Right atrium auricular region (tissue), 2 donors: ENCODE results near the gene MGMT. TPM values are rescaled to one million over a fixed set of nuclear protein-coding genes. Genes with fewer than 3 reads are reported as not detected.
"Not testable (repeated sequence)": the region's sequence is repeated elsewhere in the genome, so short reads cannot be mapped to it uniquely, and the experiment has no call there.

Experiments
- DNase-seq: peaks from one replicate; pipeline ENCODE4 v3.0.0-alpha.2; 2019; ENCODE audit warnings: low spot score
- H3K27ac ChIP-seq, 2 donors: fragments of 200-600 bp; sonication (generic); 1 replicate in 1 of 2; 2 replicates in 1 of 2; pipeline ENCODE4 v1.5.1; 2016 to 2019
- H3K27me3 ChIP-seq, 2 donors: fragments of 200-600 bp; sonication (generic); one replicate each; pipeline versions ENCODE4 v1.5.1 to v1.6.0; 2017 to 2019
- H3K36me3 ChIP-seq: fragments of 200-600 bp; sonication (generic); one replicate; pipeline ENCODE4 v1.5.1; 2016
- H3K4me1 ChIP-seq, 2 donors: fragments of 200-600 bp; sonication (generic); one replicate each; pipeline versions ENCODE4 v1.5.1 to v1.6.0; 2017 to 2019
- H3K4me3 ChIP-seq, 2 donors: fragments of 200-600 bp; sonication (generic); 1 replicate in 1 of 2; 2 replicates in 1 of 2; pipeline ENCODE4 v1.5.1; 2017 to 2019; ENCODE audit warnings: mild to moderate bottlenecking in 1 of 2, moderate library complexity in 1 of 2
- H3K9me3 ChIP-seq, 2 donors: fragments of 200-600 bp; sonication (generic); one replicate each; pipeline ENCODE4 v1.5.1; 2019
- total RNA-seq, 2 donors: library from RNA; depleted of rRNA; stranded (reverse); fragments of >200 nt; gene quantifications; one replicate each; pipeline ENCODE4 v1.1.0, GENCODE V29; 2016
- TF ChIP-seq, protein P1 (sequence below), 2 donors: fragments of 200-600 bp; sonication (generic); IDR thresholded peaks; one replicate each; pipeline ENCODE4 v1.5.1; 2019; ENCODE audit warnings: antibody characterized with exemption in 2 of 2

Gene MGMT
- total RNA-seq, 2 donors from 2014 or later = 18.2 to 19.2 TPM

DNA sequence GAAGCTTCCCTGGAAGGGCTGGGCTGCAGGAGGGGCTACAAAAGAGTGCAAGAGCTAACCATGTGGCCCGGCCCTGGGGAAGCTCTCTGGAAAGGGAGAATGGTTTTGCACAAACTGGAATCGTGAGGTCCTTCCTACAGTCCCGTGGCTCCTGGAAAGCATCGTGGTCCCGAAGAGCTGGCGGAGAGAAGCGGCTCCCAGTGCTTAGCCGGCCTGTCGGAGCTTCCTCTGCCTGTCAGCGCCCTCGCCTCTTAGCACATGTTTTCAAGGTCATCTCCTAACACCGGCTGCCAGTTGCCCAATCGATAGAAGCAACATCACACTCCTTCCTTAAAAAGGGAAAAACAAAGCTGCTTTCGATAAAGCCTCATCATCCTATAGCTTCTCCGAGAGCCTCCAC, 42.1 kb upstream of the MGMT start:
- TF ChIP-seq, protein P1, sequence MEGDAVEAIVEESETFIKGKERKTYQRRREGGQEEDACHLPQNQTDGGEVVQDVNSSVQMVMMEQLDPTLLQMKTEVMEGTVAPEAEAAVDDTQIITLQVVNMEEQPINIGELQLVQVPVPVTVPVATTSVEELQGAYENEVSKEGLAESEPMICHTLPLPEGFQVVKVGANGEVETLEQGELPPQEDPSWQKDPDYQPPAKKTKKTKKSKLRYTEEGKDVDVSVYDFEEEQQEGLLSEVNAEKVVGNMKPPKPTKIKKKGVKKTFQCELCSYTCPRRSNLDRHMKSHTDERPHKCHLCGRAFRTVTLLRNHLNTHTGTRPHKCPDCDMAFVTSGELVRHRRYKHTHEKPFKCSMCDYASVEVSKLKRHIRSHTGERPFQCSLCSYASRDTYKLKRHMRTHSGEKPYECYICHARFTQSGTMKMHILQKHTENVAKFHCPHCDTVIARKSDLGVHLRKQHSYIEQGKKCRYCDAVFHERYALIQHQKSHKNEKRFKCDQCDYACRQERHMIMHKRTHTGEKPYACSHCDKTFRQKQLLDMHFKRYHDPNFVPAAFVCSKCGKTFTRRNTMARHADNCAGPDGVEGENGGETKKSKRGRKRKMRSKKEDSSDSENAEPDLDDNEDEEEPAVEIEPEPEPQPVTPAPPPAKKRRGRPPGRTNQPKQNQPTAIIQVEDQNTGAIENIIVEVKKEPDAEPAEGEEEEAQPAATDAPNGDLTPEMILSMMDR (IDR thresholded peaks at IDR 0.05) = no peak
- peak; percentile 16 for DNase-seq

DNA sequence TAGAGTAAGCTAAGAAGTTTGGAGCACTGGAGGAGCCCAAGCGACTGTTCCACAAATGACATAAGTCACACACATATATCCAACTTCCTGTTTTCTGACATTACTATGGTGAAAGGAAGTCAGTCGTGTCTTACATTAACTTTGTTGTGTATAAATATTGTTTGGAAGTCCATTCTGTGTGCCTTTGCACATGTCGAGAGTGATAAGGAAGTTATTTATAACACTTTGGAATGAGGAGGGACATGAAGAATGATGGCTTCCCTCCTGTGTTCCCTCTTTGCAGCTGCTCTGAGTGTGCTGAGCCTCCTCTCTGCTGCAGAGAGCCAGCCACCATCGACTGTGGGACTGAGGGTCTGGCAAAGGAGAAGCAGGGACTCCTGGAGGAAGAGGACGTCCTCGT, 40.4 kb upstream of the MGMT start:
- H3K27me3 ChIP-seq = no peaks in the 10 kb centered on the region
- DNase-seq = no peak
- no peaks in the 10 kb centered on the region for H3K9me3 ChIP-seq
- TF ChIP-seq, protein P1 (IDR thresholded peaks at IDR 0.05) = no peak
- H3K4me3 ChIP-seq = no peak overlapping the region
- H3K27ac ChIP-seq = no peak overlapping the region
- H3K36me3 ChIP-seq = no peaks in the 10 kb centered on the region
- H3K4me1 ChIP-seq = no peaks in the 10 kb centered on the region

More for the DNA sequence above, 42.1 kb upstream of the MGMT start:
- Histone ChIP-seq H3K27ac (no peak overlapping the region), H3K27me3 (no peaks in the 10 kb centered on the region), H3K9me3 (no peaks in the 10 kb centered on the region), H3K36me3 (no peaks in the 10 kb centered on the region), H3K4me1 (no peaks in the 10 kb centered on the region), H3K4me3 (no peak overlapping the region)

GRCh38 chr10:129433266-129433665, 33.8 kb upstream of the MGMT start:
- Histone ChIP-seq H3K4me3 (no peak overlapping the region), H3K36me3 (no peaks in the 10 kb centered on the region), H3K27me3 (no peaks in the 10 kb centered on the region), H3K4me1 (no peaks in the 10 kb centered on the region), H3K27ac (no peak overlapping the region), H3K9me3 (no peaks in the 10 kb centered on the region)
- no peak for DNase-seq
- TF ChIP-seq, protein P1 (IDR thresholded peaks at IDR 0.05) = no peak

DNA sequence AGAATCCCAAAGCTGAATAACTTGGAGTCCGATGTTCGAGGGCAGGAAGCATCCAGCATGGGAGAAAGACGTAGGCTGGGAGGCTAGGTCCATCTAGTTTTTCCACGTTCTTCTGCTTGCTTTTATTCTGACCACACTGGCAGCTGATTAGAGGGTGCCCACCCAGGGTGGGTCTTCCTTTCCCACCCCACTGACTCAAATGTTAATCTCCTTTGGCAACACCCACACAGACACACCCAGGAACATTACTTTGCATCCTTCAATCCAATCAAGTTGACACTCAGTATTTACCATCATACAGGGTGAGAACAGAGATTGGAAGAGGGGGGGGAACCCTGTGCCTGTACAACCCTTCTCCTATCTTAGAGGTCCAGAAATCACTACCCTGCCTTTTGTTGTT, 31.3 kb upstream of the MGMT start:
- not testable (repeated sequence) for H3K4me3 ChIP-seq, H3K36me3 ChIP-seq, H3K27ac ChIP-seq

DNA sequence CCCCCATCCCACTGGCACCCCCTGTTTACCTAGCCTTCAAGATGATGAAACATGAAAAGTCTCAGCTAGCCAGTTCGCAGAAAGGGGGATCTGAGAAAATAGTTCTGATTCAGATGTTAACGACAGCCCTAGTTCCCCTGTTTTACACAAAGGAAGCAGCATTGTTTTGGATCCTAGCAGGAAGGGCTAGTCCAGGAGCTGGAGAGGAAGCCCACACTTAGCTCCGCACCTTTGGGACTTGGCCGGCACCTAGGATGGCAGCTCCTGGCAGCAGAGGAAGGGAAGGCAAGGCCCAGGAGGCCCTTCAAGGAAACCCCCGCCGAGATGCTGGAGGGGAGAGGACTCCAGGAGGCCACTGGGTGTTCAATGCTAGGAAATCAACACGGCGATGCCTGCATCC, 29.0 kb upstream of the MGMT start:
- DNase-seq = no peak
- TF ChIP-seq, protein P1 (IDR thresholded peaks at IDR 0.05) = no peak
- H3K27ac ChIP-seq = no peak overlapping the region

More for the DNA sequence above, 31.3 kb upstream of the MGMT start:
- not testable (repeated sequence) for H3K4me1 ChIP-seq, H3K27me3 ChIP-seq, H3K9me3 ChIP-seq, DNase-seq

GRCh38 chr10:129440247-129440646, 26.8 kb upstream of the MGMT start:
- no peak for DNase-seq
- Histone ChIP-seq H3K4me1 (no peaks in the 10 kb centered on the region), H3K36me3 (no peaks in the 10 kb centered on the region), H3K9me3 (no peaks in the 10 kb centered on the region), H3K27ac (no peak overlapping the region), H3K4me3 (no peak overlapping the region), H3K27me3 (no peaks in the 10 kb centered on the region)
- TF ChIP-seq, protein P1 (IDR thresholded peaks at IDR 0.05) = no peak

More for the DNA sequence above, 29.0 kb upstream of the MGMT start:
- Histone ChIP-seq H3K36me3 (no peaks in the 10 kb centered on the region), H3K4me3 (no peak overlapping the region), H3K9me3 (no peaks in the 10 kb centered on the region), H3K4me1 (no peaks in the 10 kb centered on the region), H3K27me3 (no peaks in the 10 kb centered on the region)
